ENCODE results near the gene IGLL5. TPM values are rescaled to one million over a fixed set of nuclear protein-coding genes. Genes with fewer than 3 reads are reported as not detected.

Gene IGLL5
- 10 to 100 TPM in 1 of 2 donors, 1 to 10 TPM in 1; 8.1 to 10.6 TPM for total RNA-seq
- under 1 TPM in 5 of 6 donors, not detected in 1; 0.23 to 0.54 (median 0.41) TPM for polyA plus RNA-seq (ENCODE audit: insufficient read length in 6 of 6)
- long read RNA-seq, donor 1, partial matches to known transcripts, result 0 of 2 reads
- long read RNA-seq, donor 1, other reads (novel, unspliced or antisense), result 0 of 2 reads
- long read RNA-seq, donor 2, result 0 reads
- long read RNA-seq, donor 3, result 0 reads
- long read RNA-seq, donor 4, partial matches to known transcripts, result 0 of 2 reads
- long read RNA-seq, donor 4, other reads (novel, unspliced or antisense), result 1 of 2 reads
- long read RNA-seq, donor 5, result 0 reads
- long read RNA-seq, donor 6, result 0 reads
- long read RNA-seq, donor 7, result 0 reads
- long read RNA-seq, donor 8, result 0 reads
- long read RNA-seq, donor 9, result 0 reads
- long read RNA-seq, donor 10, result 0 reads
- long read RNA-seq, donor 11, result 0 reads
- long read RNA-seq, donor 12, result 0 reads

DNA sequence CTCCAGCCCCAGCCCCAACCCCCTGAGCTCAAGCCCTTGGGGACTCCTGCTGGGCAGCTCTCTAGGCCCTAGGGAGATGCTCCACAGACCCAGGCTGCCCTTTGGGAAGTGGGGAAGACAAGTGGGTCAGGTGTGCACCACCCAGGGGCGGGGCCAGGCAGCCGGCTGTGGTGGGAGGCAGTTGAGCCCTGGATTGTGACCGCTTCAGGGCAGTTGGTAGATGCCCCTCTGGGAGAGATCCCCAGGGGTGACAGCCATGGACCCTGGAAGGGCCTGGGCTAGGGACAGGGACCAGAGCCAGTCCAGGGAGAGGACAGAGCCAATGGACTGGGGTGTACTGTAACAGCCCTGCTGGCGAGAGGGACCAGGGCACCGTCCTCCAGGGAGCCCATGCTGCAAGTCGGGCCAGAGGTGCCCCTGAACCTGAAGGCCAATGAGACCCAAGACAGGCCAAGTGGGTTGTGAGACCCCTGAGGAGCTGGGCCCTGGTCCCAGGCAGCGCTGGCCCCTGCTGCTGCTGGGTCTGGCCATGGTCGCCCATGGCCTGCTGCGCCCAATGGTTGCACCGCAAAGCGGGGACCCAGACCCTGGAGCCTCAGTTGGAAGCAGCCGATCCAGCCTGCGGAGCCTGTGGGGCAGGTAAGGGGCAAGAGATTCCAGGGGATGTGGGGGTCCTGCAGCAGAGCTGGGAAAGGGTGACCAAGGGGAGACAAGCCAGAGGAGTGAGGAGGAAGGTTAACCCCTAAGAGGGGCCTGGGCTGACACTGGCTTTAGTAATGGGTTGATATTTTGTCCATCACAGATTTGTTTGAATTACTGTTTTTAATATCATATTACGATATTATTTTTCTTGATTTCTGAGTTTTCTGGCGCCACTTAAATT, at the start of gene IGLL5:
IGLL5 (plus strand) TSS at position 196 of the 883 bp plus-strand sequence; CDS start at position 434, 238 bp downstream.
- intact Hi-C loops (cut with DNase I), result no loop called here
- H3K36me3 ChIP-seq, result no peaks in the 10 kb centered on the region
- TF ChIP-seq, protein P1, sequence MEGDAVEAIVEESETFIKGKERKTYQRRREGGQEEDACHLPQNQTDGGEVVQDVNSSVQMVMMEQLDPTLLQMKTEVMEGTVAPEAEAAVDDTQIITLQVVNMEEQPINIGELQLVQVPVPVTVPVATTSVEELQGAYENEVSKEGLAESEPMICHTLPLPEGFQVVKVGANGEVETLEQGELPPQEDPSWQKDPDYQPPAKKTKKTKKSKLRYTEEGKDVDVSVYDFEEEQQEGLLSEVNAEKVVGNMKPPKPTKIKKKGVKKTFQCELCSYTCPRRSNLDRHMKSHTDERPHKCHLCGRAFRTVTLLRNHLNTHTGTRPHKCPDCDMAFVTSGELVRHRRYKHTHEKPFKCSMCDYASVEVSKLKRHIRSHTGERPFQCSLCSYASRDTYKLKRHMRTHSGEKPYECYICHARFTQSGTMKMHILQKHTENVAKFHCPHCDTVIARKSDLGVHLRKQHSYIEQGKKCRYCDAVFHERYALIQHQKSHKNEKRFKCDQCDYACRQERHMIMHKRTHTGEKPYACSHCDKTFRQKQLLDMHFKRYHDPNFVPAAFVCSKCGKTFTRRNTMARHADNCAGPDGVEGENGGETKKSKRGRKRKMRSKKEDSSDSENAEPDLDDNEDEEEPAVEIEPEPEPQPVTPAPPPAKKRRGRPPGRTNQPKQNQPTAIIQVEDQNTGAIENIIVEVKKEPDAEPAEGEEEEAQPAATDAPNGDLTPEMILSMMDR (IDR thresholded peaks at IDR 0.05), result no peak
- no peaks in the 10 kb centered on the region for H3K4me1 ChIP-seq
- H3K4me3 ChIP-seq, result no peak within 1 kb of the TSS
- no peaks in the 10 kb centered on the region for H3K9me3 ChIP-seq
- H3K27me3 ChIP-seq, result peaks cover 0 to 26% of the 10 kb centered on the region in 2 donors
- DNase-seq, result no peak
- H3K27ac ChIP-seq, result no peak within 1 kb of the TSS
- ATAC-seq, result no peak

DNA sequence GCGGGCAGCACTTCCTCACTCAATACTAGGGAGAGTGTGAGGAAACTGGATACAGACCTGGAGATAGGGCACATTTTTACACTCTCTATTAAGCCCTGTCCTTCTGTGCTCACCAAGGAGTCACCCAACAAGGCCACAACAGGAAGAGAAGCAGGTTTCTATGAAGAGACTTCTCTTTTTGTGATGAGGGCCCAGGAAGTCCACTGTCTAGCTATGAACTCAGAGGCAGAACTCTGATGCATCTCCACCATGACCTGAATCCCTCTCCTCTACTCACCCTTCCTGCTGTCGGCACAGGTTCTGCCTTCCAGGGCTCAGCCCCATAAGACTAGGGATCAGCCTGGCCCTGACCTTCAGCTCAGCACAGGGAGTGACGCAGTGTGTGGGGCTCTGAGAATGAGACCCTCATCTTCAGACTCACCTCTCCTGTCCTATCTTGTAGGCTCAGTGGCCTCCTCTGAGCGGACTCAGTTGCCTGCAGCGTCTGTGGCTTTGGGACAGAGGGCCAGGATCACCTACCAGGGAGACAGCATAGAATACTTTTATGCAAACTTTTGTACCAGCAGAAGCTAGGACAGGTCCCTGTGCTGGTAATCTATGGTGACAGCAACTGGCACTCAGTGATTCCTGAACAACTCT, 49.3 kb upstream of the IGLL5 start:
- ATAC-seq, result no peak
- peaks cover 0 to 34% of the 10 kb centered on the region in 2 donors for H3K27me3 ChIP-seq

DNA sequence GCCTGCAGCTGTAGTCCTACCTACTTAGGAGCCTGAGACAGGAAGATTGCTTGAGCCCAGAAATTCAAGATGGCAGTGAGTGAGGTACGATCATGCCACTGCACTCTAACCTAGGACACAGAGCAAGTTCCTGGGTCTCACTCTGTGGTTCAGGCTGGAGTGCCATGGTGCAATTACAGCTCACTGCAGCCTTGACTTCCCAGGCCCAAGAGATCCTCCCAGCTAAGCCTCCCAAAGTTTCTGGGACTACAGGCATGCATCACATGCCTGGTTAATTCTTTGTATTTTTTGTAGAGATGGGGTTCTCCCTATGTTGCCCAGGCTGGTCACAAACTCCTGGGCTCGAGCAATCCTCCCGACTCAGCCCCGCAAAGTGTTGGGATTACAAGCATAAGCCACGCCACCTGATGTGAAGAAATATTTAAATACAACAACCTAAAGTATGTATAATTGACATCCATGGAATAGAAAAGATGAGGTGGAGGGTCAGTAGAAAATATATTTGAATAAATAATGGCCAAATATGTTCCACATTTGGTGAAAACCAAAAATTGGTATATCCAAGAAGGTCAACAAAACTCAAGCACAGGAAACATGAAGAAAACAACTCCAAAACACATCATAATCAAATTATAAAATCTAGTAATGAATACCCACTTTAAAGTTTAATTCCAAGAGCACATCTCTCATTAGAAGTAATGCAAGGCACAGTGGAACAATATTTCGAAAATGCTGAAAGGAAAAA, 47.9 kb upstream of the IGLL5 start:
- DNase-seq (no peak), ATAC-seq (no peak)
- Histone ChIP-seq H3K4me1 (no peaks in the 10 kb centered on the region), H3K36me3 (no peaks in the 10 kb centered on the region), H3K27ac (no peak overlapping the region), H3K27me3 (peaks cover 0 to 24% of the 10 kb centered on the region in 2 donors), H3K4me3 (no peak overlapping the region), H3K9me3 (no peaks in the 10 kb centered on the region)
- intact Hi-C loops (cut with DNase I), result no loop called here
- TF ChIP-seq, protein P1 (IDR thresholded peaks at IDR 0.05), result no peak

More for the DNA sequence above, 49.3 kb upstream of the IGLL5 start:
- Histone ChIP-seq H3K27ac (no peak overlapping the region), H3K9me3 (no peaks in the 10 kb centered on the region), H3K4me3 (no peak overlapping the region), H3K4me1 (no peaks in the 10 kb centered on the region), H3K36me3 (no peaks in the 10 kb centered on the region)
- TF ChIP-seq, protein P1 (IDR thresholded peaks at IDR 0.05), result no peak
- DNase-seq, result no peak
- intact Hi-C loops (cut with DNase I), result no loop called here

DNA sequence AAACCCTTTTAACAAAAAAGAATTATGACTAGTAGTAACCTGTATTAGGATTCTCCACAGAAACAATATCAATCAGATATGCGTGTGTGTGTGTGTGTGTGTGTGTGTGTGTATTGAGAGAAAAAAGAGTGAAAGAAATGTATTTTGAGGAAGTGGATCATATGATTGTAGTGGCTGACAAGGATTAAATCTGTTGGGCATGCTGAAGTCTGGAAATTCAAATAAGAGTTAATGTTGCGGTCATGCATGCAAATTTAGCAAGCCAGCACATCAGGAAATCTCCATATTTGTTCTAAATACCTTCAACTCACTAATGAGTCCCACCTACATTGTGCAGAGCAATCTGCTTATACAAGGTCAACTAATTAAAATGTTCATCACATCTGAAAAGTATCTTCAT, 46.8 kb upstream of the IGLL5 start:
- no peaks in the 10 kb centered on the region for H3K4me1 ChIP-seq
- ATAC-seq (no peak), DNase-seq (no peak)
- H3K36me3 ChIP-seq, result no peaks in the 10 kb centered on the region
- TF ChIP-seq, protein P1 (IDR thresholded peaks at IDR 0.05), result no peak
- no peak overlapping the region for H3K27ac ChIP-seq
- no peak overlapping the region for H3K4me3 ChIP-seq
- H3K27me3 ChIP-seq, result peaks cover 1 to 13% of the 10 kb centered on the region in 2 donors
- intact Hi-C loops (cut with DNase I), result no loop called here
- no peaks in the 10 kb centered on the region for H3K9me3 ChIP-seq

Measured in left lung (tissue), 14 donors.